AG10803 (cell line): ENCODE results near the gene RASAL2.
A peak's percentile ranks its signal among the peaks of the same experiment; 100 is the strongest.

ENCODE experiments used
- DNase-seq: peaks from one replicate; pipeline ENCODE4 v3.0.0; 2010; ENCODE audit warnings: low read depth
- H3K4me3 ChIP-seq: 2 replicates; pipeline ENCODE4 v1.5.1; 2011; ENCODE audit warnings: mild to moderate bottlenecking, low read length, control low read depth
- CTCF ChIP-seq: conservative IDR thresholded peaks from 2 replicates; pipeline ENCODE4 v1.5.1; 2011; ENCODE audit warnings: mild to moderate bottlenecking, low read length, control low read depth, inconsistent platforms

The RASAL2 gene

GRCh38 chr1:178510155-178510554 lies 416.3 kb downstream of the RASAL2 start:
- TF ChIP-seq CTCF, result no peak
- DNase-seq, result no peak
- H3K4me3 ChIP-seq, result no peak overlapping the region

GRCh38 chr1:178512566-178513277 lies 418.8 kb downstream of the RASAL2 start, which contains the start of gene TEX35:
Gene TEX35 (plus strand): TSS chr1:178513109. CDS start chr1:178513189, 80 bp downstream.
- no peak within 1 kb of the TSS for H3K4me3 ChIP-seq
- no peak for DNase-seq
- no peak for TF ChIP-seq CTCF

- no peak for TF ChIP-seq CTCF
- DNase-seq, result peak; percentile 52
- H3K4me3 ChIP-seq, result no peak overlapping the region
Measured at GRCh38 chr1:178513278-178513983, 419.5 kb downstream of the RASAL2 start.

DNA sequence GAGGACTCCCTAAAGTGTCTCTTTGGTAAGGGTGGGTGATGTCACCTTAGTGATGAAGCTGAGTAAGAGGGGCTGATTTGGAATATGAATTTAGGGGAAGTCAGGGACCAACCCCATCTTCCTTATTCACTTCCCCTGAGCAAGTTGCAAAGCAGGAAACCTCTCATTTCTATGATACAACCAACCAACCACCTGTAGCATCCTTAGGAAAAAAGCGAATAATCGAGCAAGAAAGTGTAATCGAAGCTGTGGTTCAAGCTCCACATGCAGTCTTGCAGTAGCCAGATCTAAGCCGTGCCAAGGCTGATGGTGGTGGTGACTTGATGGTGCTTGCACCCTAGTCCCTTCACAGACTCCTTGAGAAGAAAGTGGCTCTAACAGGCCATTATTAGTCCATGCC lies 422.2 kb downstream of the RASAL2 start:
- H3K4me3 ChIP-seq, result no peak overlapping the region
- no peak for TF ChIP-seq CTCF
- DNase-seq, result no peak

- DNase-seq, result no peak
- H3K4me3 ChIP-seq, result no peak overlapping the region
- TF ChIP-seq CTCF, result no peak
Measured at GRCh38 chr1:178518894-178519293, 425.0 kb downstream of the RASAL2 start.

DNA sequence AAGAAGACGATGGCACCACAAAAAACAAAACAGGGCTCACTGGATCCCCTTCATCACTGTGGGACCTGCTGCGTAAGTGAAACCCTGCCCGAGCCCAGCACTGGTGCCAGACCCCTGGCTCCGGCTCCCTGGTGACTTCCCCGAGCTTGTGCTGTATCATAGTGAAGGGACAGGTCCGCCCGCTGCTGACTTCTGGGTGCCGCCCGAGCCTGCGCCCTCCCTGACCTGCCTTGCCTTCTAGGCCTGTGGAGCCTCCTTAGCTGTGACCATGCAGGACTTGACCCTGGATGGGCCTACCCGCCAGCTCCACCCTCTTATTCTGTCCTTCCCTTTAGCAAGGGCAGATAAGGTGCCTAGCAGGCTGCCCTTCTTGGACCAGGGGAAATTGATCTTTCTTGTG lies 426.9 kb downstream of the RASAL2 start:
- DNase-seq, result no peak
- no peak for TF ChIP-seq CTCF
- no peak overlapping the region for H3K4me3 ChIP-seq

DNA sequence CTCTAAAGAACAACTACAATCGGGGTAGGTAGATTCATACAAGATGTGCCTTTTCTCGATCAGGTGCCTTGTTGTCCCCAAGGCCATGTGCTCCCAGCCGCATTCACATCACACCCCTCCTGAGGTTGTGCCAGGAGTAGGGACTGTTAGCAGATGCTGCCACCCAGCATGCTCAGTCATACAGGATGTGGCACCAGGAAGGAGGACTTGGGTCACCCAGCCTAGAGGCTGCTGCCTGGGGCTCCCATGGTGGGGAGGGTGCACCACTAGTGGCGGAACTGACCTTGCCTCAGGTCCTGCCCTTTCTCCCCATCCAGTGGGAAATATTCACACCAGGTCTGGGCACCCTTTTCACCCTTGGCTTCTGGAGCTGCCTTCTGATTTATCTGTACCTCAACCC lies 427.3 kb downstream of the RASAL2 start:
- DNase-seq, result no peak
- no peak overlapping the region for H3K4me3 ChIP-seq
- no peak for TF ChIP-seq CTCF
